Right lobe of liver (tissue), 6 donors: ENCODE results near the gene PTK7. TPM values are rescaled to one million over a fixed set of nuclear protein-coding genes. Genes with fewer than 3 reads are reported as not detected.

Source experiments
- ATAC-seq, 4 donors: fragments of 200-7000 bp; cut with Tn5 transposase; one replicate each; pipeline ENCODE4 v1.9.1; 2020; ENCODE audit warnings: mild to moderate bottlenecking in 4 of 4, moderate library complexity in 4 of 4
- DNase-seq, 3 donors: peaks; one replicate each; pipeline ENCODE4 v3.0.0-alpha.2; 2020
- H3K27ac ChIP-seq, 3 donors: fragments of 200-600 bp; one replicate each; pipeline ENCODE4 v1.8.0; 2022
- H3K27me3 ChIP-seq, 2 donors: fragments of 200-600 bp; one replicate each; pipeline ENCODE4 v1.8.0; 2022
- H3K36me3 ChIP-seq, 4 donors: fragments of 200-600 bp; sonication (generic) in 1 of 4; one replicate each; pipeline versions ENCODE4 v1.5.1 to v1.8.0; 2017 to 2022; ENCODE audit warnings: control low read depth in 1 of 4
- H3K4me1 ChIP-seq, 4 donors: fragments of 200-600 bp; sonication (generic) in 1 of 4; one replicate each; pipeline versions ENCODE4 v1.5.1 to v1.8.0; 2017 to 2022; ENCODE audit warnings: control low read depth in 1 of 4
- H3K4me3 ChIP-seq, 3 donors: fragments of 200-600 bp; one replicate each; pipeline ENCODE4 v1.8.0; 2022
- H3K9me3 ChIP-seq, 4 donors: fragments of 200-600 bp; sonication (generic) in 1 of 4; one replicate each; pipeline versions ENCODE4 v1.5.1 to v1.8.0; 2017 to 2022; ENCODE audit warnings: control low read depth in 1 of 4
- CTCF ChIP-seq, 4 donors: fragments of 200-600 bp in 3 of 4; fragments of 450-650 bp in 1 of 4; IDR thresholded peaks; one replicate each; pipeline versions ENCODE4 v1.5.1 to v1.8.0; 2016 to 2022; ENCODE audit warnings: antibody characterized with exemption in 4 of 4, mild to moderate bottlenecking in 2 of 4
- POLR2A ChIP-seq: fragments of 450-650 bp; IDR thresholded peaks from one replicate; pipeline ENCODE4 v1.6.1; 2017; ENCODE audit warnings: antibody characterized with exemption, mild to moderate bottlenecking
- WGBS: methylation state at CpG from one replicate; pipeline ENCODE4 v1.1.6; 2018; ENCODE audit warnings: low coverage, low lambda C conversion rate; ENCODE audit not compliant: insufficient coverage; ENCODE audit errors: missing lambda C conversion rate; 5-methylcytosine and 5-hydroxymethylcytosine counted together
- intact Hi-C, 2 donors: fragments of 100-400 bp; cut with DNase I; formaldehyde crosslinking; loops; one replicate each; pipeline versions ENCODE4 v1.11.2 to v1.14.1; 2022
- total RNA-seq, 6 experiments: library from RNA; depleted of rRNA in 2 of 6; stranded (reverse); fragments of >200 nt in 2 of 6; fragmentation: NEBNext Ultra II Directional in 3 of 6; extraction: Animal tissue kit (Norgen Biotek cat#: 25700) in 3 of 6; gene quantifications; one replicate each; pipeline versions ENCODE4 v1.1.0 to v1.2.4, GENCODE V29; 2016 to 2023
- donor health status: DM: no; HTN: yes; CAD: no.
- donor health status: DM: no; HTN: no; CAD: no.
- donor health status: DM: no; HTN: no; CAD: no.
- donor health status: DM: no; HTN: yes; CAD: no.
- donor health status: DM: no; HTN: yes; CAD: no.

Gene PTK7
- total RNA-seq, 6 experiments from 2014 or later, result 0.55 to 1.8 (median 0.99) TPM

GRCh38 chr6:43204271-43205105 is 128.4 kb downstream of the PTK7 start:
- Histone ChIP-seq H3K4me3 (no peak overlapping the region), H3K4me1 (no peaks in the 10 kb centered on the region), H3K36me3 (peaks cover 0 to 11% (median 1%) of the 10 kb centered on the region in 4 donors), H3K9me3 (no peaks in the 10 kb centered on the region), H3K27ac (no peak overlapping the region), H3K27me3 (no peaks in the 10 kb centered on the region)
- 89% methylated on average over 5 of the region's 23 CpGs for WGBS
- no peak for TF ChIP-seq CTCF (IDR thresholded peaks at IDR 0.05)
- no peak for TF ChIP-seq POLR2A
- intact Hi-C loops, result no loop called here
- ATAC-seq (no peak), DNase-seq (no peak)

DNA sequence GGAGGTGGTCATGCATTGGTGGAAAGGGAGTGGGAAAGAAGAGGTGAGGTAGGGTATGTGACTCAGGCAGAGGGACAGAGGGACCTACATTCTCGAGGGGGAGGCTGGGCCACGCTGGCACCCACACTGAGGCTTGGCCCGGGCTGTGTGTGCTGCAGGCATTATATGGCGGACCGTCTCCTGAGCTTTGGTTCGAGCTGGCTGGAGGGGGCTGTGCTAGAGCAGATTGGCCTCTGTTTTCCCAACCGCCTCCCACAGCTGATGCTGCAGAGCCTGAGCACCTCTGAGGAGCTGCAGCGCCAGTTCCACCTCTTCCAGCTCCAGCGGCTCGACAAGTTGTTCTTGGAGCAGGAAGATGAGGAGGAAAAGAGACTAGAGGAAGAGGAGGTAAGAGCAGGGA is 129.7 kb downstream of the PTK7 start:
- Histone ChIP-seq H3K4me3 (no peak overlapping the region), H3K36me3 (peaks cover 0 to 7% (median 0%) of the 10 kb centered on the region in 4 donors), H3K27me3 (no peaks in the 10 kb centered on the region), H3K9me3 (no peaks in the 10 kb centered on the region), H3K27ac (no peak overlapping the region), H3K4me1 (no peaks in the 10 kb centered on the region)
- intact Hi-C loops, result no loop called here
- DNase-seq (no peak), ATAC-seq (no peak)
- WGBS, result 100% methylated on average over 3 of the region's 10 CpGs
- TF ChIP-seq CTCF (IDR thresholded peaks at IDR 0.05) (no peak), POLR2A (no peak)

DNA sequence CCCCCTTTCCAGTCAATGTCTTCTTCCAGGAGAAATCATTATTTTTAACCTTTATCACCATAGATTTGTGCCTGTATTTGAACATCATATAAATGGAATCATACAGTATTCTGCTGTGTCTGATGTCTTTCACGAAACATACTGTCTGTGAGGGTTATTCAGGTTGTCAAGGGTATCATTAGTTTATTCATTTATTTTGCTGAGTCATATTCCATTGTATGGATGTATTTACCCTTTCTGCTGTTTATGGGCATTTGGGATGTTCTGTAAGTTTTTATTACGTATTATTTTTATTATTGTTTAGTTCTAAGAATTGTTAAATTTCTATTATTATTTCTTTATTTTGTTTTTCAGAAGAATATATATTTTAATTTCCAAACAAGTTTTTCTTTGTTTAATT is 131.2 kb downstream of the PTK7 start:
- no peak overlapping the region for H3K4me3 ChIP-seq
- H3K36me3 ChIP-seq, result peaks cover 0 to 5% (median 0%) of the 10 kb centered on the region in 4 donors
- DNase-seq, result no peak
- 91% methylated on average over 2 of the region's 2 CpGs for WGBS
- H3K4me1 ChIP-seq, result no peaks in the 10 kb centered on the region
- no peak for ATAC-seq
- H3K9me3 ChIP-seq, result no peaks in the 10 kb centered on the region
- no peak overlapping the region for H3K27ac ChIP-seq
- intact Hi-C loops, result no loop called here
- no peaks in the 10 kb centered on the region for H3K27me3 ChIP-seq
- TF ChIP-seq CTCF (IDR thresholded peaks at IDR 0.05) (no peak), POLR2A (no peak)

Other genes with a start within 250 kb of the PTK7 start
- 100 to 1,000 TPM in 1 of 6 experiments, 10 to 100 TPM in 5; 36.6 to 114 (median 44.2) TPM for gene RPL7L1, start 196.7 kb upstream of the PTK7 start, total RNA-seq
- under 1 TPM in 3 of 6 experiments, not detected in 3; 0.31 to 0.46 (median 0.37) TPM for gene PTCRA, start 160.3 kb upstream of the PTK7 start, total RNA-seq
- 10 to 100 TPM; 11.1 to 75.4 (median 28.8) TPM for gene CNPY3, start 146.8 kb upstream of the PTK7 start, total RNA-seq
- gene GNMT, start 115.6 kb upstream of the PTK7 start, total RNA-seq, result 100 to 1,000 TPM in 3 of 6 experiments, 10 to 100 TPM in 3; 13.7 to 470 (median 107) TPM
- 10 to 100 TPM; 15.7 to 25.9 (median 21.3) TPM for gene PEX6, start 97.1 kb upstream of the PTK7 start, total RNA-seq
- gene PPP2R5D, start 91.7 kb upstream of the PTK7 start, total RNA-seq, result 10 to 100 TPM; 11.5 to 24.0 (median 16.3) TPM
- gene MEA1, start 62.4 kb upstream of the PTK7 start, total RNA-seq, result 10 to 100 TPM; 19.1 to 39.1 (median 25.2) TPM
- gene KLHDC3, start 62.1 kb upstream of the PTK7 start, total RNA-seq, result 10 to 100 TPM; 26.4 to 46.2 (median 41.7) TPM
- gene RRP36, start 54.7 kb upstream of the PTK7 start, total RNA-seq, result 10 to 100 TPM; 21.8 to 45.0 (median 23.3) TPM
- gene CUL7, start 22.5 kb upstream of the PTK7 start, total RNA-seq, result 10 to 100 TPM in 1 of 6 experiments, 1 to 10 TPM in 5; 6.5 to 12.7 (median 8.8) TPM
- 10 to 100 TPM; 41.6 to 63.1 (median 60.4) TPM for gene MRPL2, start 16.9 kb upstream of the PTK7 start, total RNA-seq
- gene KLC4, start 16.7 kb upstream of the PTK7 start, total RNA-seq, result 100 to 1,000 TPM in 1 of 6 experiments, 10 to 100 TPM in 5; 45.8 to 134 (median 65.0) TPM
- gene SRF, start 95.0 kb downstream of the PTK7 start, total RNA-seq, result 10 to 100 TPM in 4 of 6 experiments, 1 to 10 TPM in 2; 4.9 to 17.0 (median 11.3) TPM
- gene CUL9, start 105.9 kb downstream of the PTK7 start, total RNA-seq, result 10 to 100 TPM; 14.4 to 17.7 (median 15.2) TPM
- gene DNPH1, start 153.2 kb downstream of the PTK7 start, total RNA-seq, result 100 to 1,000 TPM in 2 of 6 experiments, 10 to 100 TPM in 4; 50.7 to 107 (median 62.4) TPM
- 1 to 10 TPM in 2 of 6 experiments, under 1 TPM in 4; 0.83 to 1.6 (median 0.87) TPM for gene TTBK1, start 167.2 kb downstream of the PTK7 start, total RNA-seq
- 100 to 1,000 TPM; 145 to 348 (median 185) TPM for gene SLC22A7, start 221.9 kb downstream of the PTK7 start, total RNA-seq
- gene CRIP3, start 232.5 kb downstream of the PTK7 start, total RNA-seq, result 1 to 10 TPM; 2.1 to 7.9 (median 5.2) TPM